Tongue (tissue), 2 donors: ENCODE results near the gene CDH12. TPM values are rescaled to one million over a fixed set of nuclear protein-coding genes. Genes with fewer than 3 reads are reported as not detected.
"Not testable (repeated sequence)": the region's sequence is repeated elsewhere in the genome, so short reads cannot be mapped to it uniquely, and the experiment has no call there.

ENCODE experiments used
- DNase-seq: peaks from one replicate; pipeline ENCODE4 v3.0.0-alpha.2; 2015
- total RNA-seq: library from RNA; depleted of rRNA; stranded (reverse); fragments of >200 nt; gene quantifications from one replicate; pipeline ENCODE4 v1.2.3, GENCODE V29; 2014

CDH12 gene
- 0.72 TPM for total RNA-seq

DNA sequence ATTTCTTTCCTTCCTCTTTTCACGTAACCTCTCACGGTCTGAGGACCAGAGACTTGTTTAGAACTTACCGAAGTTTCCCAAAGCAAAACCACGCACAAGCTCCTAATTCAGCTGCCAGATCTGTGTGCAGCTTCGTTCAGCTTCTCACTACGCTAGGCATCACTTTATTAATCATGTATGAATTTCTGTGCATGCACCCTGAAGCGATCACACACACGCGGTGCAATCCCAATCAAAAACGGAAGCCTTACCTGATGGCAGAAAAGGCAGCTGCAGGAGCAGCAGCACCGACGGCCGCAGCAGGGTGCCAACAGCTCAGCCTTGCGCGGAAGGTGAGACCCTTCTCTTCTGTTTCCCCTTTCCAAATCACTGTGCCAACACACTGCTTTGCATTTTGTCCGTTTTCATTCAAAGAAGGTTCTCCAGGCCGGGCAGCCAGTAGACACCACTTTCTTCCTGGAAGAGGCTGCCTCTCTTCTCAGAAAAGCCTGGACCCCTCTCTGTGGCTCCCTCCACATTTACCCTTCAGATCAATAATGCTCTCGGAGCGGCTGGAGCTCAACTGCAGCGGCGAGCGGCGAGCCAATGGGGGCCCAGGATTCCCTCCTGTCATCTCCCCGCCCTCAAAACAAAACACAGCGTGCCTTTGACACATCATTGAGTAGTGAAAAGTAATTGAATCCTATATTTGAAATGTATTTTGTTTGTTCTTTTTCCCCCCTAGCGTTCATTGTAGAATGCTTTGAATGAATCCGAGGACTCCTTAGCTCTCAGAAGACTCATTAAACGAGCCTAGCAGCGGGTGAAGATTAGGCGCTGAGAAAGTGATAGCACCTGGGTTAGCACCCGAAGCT lies at the start of gene CDH12:
Gene CDH12, minus strand, starts transcription at position 538 of the 854 bp plus-strand sequence.
- peak; percentile 53 for DNase-seq

DNA sequence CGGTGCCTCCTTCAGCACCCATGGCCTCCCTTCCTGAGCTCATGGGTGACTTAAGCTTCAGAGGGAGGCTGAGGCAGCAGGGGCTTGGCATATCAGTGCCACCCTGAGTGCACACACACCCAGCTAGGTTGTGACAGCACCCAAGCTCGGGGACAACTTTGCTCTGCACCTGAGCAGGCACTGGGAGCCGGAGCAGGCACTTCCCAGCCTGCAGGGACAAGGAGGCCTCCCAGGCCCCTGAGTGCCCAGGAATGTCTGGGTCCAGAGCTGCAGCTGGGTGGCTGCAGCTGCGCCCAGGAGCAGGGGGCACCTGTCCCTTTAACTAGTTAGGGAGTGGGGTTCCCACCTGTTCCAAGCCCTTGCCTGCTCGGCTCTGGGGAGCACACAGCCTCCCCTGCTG lies 48.7 kb upstream of the CDH12 start:
- no peak for DNase-seq

DNA sequence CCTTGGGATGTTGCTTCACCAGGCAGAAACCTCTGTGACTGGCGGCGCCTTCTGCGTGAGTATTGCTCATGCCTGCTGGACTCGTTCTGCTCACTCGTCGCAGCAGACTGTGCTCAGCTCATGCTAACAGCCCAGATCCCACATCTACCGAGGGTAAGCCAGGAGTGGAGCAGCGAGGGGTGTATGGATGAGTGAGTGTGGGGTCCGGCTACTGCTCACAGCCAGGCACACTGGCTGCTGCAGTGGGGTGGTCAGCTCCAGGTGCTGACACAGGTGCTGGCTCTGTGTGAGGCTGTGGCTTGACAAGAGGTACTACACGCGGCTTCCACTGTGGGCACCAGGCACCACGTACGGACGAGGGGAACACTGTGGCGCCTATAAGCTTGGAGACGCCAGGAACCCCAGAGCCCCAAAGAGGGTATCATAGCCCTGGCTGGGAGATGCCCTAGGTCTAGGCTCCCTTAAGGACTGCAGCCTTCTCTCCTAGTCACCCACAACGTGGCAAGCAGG lies 47.7 kb upstream of the CDH12 start:
- no peak for DNase-seq

DNA sequence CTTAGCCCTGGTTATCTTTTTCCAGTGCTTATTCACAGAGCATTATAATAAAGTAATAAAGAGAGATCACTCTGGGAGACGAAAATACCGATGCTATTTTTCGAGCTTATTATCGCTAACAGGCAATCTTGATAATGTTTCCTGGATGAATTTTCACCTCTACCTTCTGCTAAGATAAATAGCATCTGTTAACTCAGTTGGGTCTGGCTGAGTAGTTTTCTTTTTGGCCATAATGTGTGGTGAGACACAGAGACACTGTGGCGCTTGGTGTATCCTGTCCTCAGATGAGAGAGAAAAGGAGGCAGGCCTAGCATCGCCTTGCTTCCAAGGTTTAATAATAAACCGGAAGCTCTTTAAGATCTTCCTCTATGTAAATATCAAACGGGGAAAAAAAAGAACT lies 46.2 kb upstream of the CDH12 start:
- DNase-seq: no peak

GRCh38 chr5:22896152-22896551 lies 43.0 kb upstream of the CDH12 start:
- no peak for DNase-seq

- no peak for DNase-seq
Observed at GRCh38 chr5:22892441-22892840, 39.3 kb upstream of the CDH12 start.

DNA sequence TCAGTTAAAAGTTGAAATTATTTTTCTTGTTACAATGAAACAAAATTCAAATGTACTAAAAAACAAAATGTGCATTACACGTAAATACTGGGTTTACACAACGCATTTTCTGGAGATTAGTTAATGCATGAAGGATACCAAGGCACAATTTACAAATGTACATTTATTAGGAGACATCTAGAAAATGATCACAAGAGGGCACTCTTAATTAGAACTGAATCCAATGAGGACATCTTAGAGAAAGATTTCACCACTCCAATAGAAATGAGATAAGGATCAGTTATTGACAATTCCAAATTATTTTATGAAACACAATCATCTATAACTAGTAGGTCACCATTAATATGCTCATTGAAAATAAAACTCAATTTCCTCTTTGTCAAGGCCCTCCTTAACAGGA lies 36.6 kb upstream of the CDH12 start:
- DNase-seq: no peak

DNA sequence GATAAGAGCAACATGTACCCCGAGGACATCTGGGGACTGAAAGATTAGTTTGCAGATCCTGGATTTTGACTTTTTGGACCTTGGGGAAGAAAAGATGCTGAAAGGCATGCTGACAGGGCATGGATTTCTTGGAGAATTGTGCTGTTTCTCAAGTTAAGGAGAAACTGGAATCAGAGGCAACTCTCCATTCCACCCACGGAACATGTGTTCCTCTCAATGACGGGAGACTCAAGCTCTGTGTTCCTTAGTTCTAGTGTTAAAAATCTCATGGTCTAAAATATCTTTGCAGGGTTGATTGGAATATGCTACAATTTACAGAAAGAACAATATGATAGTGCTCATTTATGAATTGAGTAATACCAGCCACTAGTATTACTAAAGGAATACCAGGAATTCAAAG lies 34.4 kb upstream of the CDH12 start:
- DNase-seq: no peak

DNA sequence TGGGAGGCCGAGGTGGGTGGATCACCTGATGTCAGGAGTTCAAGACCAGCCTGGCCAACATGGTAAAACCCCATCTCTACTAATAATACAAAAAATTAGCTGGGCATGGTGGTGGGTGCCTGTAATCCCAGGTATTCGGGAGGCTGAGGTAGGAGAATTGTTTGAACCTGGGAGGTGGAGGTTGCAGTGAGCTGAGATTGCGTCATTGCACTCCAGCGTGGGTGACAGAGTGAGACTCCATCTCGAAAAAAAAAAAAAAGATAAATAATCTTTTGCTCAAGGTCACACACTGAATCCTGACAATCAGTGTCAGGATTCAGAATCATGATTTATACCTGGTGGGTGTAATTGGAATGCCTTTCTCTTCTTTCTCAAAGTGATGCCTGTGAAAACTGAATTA lies 5.8 kb upstream of the CDH12 start:
- not testable (repeated sequence) for DNase-seq

GRCh38 chr5:22855824-22856223 lies 2.7 kb upstream of the CDH12 start:
- no peak for DNase-seq

DNA sequence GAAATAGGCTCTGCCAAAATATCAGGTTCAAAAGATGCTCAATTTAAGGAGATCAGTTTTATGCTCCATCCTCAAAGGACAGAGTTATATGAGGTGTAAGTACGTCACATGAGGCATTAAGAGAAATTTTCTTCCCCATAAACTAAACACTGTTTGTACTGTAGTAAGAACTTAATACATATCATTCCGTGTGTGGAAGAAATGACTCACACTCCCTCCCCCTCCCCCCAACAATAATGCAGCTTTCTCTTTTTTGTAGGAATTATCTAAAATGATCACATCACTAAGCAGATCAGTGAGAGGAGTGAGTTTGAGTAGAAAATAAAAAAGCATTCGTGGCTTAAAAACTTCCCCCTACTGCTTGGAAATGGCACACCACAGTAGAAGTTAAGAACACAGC lies 2.2 kb downstream of the CDH12 start:
- DNase-seq: peak; percentile 10

GRCh38 chr5:22846693-22847092 lies 6.5 kb downstream of the CDH12 start:
- DNase-seq: no peak

GRCh38 chr5:22844636-22845035 lies 8.5 kb downstream of the CDH12 start:
- no peak for DNase-seq

DNA sequence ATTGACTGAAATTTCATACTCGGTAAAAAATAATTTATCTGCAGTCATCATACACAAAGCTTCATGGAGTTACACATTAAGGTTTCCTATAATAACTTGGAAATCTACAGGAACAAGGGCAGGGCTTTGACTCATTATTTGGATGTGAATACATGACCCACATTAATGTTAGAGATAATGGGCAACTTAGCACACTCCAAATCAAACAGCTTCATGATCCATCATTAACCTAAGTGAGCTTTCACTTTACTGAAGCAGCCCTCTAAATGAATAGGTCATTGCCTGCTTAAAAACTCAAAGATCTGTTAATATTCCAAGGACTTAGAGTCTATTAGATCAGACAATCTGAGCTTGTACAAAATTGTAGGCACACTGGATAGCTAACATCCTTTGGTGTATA lies 9.0 kb downstream of the CDH12 start:
- DNase-seq: no peak

- no peak for DNase-seq
Observed at GRCh38 chr5:22842574-22842973, 10.6 kb downstream of the CDH12 start.

GRCh38 chr5:22837803-22838202 lies 15.3 kb downstream of the CDH12 start:
- no peak for DNase-seq

GRCh38 chr5:22835686-22836085 lies 17.5 kb downstream of the CDH12 start:
- DNase-seq: peak; percentile 42

DNA sequence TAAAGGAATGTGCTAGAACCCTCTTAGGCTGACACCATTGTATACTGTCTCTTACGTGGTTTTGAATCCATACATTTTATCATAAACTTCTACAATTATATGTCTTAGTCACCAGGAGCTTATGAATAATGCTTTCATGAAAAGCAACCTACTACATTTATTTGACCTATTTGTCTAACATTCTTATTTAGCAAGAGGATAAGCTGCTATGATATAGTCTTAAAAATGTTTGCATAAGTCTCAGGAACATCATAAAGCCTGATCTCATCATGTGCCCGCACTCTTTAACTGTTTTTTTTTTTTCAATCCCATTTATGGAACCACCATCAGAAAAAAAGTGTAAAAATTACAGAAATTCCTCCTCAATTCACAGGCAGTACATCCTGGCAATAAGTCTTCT lies 59.7 kb downstream of the CDH12 start:
- no peak for DNase-seq

DNA sequence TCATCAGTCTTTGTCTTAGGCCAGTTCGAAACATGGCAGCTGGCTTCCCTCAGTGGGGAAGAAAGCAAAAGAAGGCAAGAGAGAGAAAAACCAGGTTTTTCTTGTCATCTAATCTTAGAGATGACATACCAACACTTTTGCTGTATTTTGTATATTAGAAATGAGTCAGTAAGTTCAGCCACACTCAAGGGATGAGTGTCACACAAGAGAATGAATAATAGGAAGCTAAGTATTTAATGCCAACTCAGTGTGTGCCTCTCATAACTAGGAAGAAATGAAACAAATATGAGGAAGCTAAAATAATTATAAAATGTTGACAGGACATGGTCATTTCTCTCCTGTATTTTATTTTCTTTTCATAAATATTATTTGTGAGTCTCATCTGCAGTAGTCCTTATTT lies 65.3 kb downstream of the CDH12 start:
- no peak for DNase-seq

- DNase-seq: no peak
Observed at GRCh38 chr5:22787398-22787797, 65.7 kb downstream of the CDH12 start.

GRCh38 chr5:22780756-22781155 lies 72.4 kb downstream of the CDH12 start:
- DNase-seq: peak; percentile 15

- no peak for DNase-seq
Observed at GRCh38 chr5:22779499-22779898, 73.6 kb downstream of the CDH12 start.

- no peak for DNase-seq
Observed at GRCh38 chr5:22776285-22776684, 76.9 kb downstream of the CDH12 start.

DNA sequence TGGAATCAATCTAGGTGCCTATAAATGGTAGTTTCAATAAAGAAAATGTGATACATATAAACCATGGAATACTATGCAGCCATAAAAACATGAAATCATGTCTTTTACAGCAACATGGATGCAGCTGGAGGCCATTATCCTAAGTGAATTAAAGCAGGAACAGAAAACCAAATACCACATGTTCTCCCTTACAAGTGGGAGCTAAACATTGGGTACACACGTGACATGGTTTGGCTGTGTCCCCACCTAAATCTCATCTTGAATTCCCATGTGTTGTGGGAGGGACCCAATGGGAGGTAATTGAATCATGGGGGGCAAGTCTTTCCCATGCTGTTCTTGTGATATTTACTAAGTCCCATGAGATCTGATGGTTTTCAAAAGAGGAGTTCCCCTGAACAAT lies 78.9 kb downstream of the CDH12 start:
- DNase-seq: not testable (repeated sequence)
